ENCODE data around the gene CRB1. TPM values are rescaled to one million over a fixed set of nuclear protein-coding genes. Genes with fewer than 3 reads are reported as not detected.

The CRB1 gene
- total RNA-seq, 1 donor from 2014 or later = 27.5 TPM

DNA sequence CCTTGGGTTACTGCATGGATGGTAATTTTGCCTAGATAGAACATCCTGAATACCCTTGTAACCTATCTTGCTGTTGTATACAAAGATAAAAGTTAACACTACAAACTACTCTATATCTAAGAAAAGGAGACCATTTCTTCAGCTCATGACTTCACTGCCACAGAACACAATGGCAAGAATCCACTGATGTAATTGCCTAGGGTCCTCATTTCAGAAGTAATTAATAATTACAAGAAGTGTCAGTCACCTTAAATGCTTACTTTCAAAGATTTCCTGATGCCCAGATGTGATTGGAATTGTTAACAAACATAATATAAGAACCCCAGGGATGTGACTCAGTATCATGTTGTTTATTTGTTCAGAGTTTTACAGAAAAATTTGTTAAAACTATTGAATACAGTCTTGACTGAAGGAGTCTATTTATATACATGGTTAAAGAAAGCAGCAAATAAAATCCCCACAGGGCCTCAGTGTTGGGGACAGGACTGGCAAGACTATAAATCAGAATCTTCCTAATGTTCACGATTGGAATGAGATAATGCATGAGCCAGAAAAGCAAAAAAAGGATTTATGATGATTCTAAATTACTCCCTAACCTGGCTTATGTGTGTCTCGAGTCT is 83.9 kb downstream of the CRB1 start:
- DNase-seq = no peak

DNA sequence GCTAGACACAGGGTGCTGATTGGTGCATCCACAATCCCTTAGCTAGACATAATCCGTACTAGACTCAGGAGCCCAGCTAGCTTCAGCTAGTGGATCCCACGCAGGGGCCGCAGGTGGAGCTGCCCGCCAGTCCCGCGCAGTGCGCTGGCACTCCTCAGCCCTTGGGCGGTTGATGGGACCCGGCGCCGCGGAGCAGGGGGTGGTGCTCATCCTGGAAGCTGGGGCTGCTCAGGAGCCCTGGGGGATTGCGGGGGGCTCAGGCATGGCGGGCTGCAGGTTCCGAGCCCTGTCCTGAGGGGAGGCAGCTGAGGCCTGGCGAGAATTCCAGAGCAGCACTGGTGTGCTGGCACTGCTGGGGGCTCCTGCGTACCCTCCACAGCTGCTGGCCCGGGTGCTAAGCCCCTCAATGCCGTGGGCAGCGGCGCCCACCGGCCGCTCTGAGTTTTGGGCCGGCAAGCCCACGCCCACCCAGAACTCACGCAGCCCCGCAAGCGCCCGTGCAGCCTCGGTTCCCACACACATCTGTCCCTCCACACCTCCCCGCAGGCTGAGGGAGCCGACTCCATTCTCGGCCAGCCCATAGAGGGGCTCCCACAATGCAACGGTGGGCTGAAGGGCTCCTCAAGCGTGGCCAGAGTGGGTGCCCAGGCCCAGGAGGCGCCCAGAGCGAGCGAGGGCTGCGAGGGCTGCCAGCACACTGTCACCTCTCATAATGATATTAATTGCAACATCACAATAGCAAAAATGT is 87.4 kb downstream of the CRB1 start:
- DNase-seq = no peak

DNA sequence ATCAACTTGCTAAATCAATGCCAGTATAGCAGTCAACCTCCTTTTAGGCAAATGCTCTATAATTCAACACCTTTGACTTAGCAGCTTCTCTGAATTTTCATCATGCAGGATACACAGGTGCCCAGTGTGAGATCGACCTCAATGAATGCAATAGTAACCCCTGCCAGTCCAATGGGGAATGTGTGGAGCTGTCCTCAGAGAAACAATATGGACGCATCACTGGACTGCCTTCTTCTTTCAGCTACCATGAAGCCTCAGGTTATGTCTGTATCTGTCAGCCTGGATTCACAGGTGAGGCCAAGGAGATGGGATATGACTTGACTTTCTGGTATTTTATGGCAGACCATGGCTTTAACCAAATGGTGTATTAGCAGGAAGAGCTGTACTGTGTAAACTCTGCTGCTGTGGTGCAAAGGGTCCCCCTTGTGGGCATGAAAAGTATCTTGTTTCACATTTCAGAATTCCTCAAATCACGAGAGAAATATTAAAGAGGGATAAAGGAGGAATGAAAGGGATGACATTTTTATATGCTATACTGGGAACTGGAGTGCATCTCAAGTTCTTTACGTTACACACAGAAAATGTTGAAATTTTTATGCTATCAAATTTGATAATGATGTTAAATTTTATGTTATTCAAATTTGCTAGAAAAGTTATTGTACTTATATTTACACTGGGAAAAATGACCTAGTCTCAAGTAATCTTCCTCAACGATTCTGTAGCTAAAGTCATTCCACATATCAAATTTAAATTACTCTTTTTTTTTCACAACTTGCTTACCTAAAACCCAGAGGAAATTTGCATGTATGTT is 88.9 kb downstream of the CRB1 start:
- DNase-seq = no peak

DNA sequence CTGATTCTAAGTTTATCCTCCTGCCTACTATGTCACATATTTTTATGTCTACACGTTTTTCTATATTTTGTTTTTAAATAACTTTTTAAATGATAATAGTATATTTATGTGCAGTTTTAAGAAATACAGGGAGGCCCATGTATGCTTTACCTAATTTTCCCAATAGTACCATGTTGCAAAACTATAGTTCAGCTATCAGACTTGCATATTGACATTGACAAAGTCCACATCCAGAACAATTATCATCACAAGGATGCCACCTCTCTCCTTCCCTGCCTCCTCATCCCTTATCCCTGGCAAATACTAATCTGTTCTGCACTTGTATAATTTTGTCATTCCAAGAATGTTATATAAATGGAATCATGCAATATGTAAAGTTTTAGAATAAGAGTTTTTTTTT is 90.9 kb downstream of the CRB1 start:
- DNase-seq = no peak

DNA sequence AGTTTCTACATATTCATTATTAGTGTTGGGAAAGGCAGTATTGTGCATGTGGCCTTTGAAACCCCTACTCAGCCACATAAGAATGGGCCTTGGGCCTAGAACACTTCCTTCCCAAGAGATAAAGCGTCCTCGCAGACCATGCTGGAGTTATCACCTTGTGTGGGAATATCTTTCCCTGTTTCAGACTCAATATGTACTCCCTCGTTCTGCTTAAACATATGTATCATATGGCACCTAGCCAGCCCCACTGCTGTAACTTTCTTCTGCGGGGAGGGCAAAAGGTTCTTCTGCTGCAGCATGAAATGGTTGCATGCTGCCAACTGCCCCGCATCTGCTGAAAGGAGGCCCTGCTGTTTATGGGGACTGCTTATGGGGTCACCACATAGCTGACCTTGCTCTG is 92.0 kb downstream of the CRB1 start:
- no peak for DNase-seq

DNA sequence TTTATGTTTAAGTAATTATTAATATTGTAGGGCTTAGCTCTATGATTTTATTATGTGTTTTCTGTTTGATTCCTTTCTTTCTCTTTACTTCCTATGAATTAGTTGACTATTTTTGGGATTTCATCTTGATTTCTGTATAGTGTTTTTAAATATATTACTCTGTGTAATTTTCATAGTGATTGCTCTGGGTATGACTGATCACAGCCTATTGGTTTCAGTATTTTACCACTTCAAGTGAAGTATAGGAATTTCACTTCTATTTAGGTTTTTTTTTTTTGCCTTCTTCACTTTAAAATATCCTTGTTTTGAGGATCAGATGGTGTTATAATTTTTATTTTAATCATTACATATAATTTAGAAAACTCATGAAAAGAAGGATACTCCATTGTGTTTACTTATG is 94.8 kb downstream of the CRB1 start:
- DNase-seq = no peak

DNA sequence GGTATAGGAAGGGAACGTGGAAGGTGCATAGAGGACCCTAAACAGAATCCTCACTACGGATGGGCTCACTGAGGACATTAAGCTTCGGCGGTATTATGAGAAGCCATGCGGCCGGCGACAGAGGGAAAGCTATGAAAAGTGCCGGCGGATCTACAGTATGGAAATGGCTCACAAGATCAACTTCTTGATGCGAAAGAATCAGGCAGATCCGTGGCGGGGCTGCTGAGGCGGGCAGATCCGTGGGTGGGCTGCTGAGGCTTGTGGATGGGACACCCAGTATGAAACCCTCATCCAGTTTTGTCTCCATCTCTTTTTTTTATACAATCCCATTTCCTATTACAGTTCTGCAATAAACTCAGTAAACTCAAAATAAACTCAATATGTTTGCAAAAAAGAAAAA is 95.8 kb downstream of the CRB1 start:
- no peak for DNase-seq

- no peak for DNase-seq
Measured at GRCh38 chr1:197366996-197367395, 98.9 kb downstream of the CRB1 start.

GRCh38 chr1:197367627-197368026 is 99.6 kb downstream of the CRB1 start:
- no peak for DNase-seq

DNA sequence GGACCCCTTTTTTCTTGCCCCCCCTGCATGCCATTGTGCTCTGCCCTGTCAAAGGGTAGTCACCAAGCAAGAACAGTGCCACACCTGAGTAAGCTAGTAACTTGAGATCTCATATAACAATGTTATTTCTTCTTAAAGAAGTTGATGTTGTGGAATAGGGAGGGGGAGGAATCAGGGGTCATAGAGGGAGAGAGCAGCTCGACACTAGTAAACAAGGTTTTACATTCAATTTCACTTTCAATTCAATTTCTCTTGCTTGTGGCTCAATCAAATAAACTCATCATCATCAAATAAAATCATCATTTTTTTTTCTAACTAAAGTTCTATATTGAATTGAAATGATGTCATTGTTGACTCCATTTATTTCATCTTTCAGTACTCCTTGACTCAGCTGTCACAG is 106.4 kb downstream of the CRB1 start:
- no peak for DNase-seq

- DNase-seq = no peak
Measured at GRCh38 chr1:197384471-197384870, 116.4 kb downstream of the CRB1 start.

GRCh38 chr1:197388801-197389200 is 120.7 kb downstream of the CRB1 start:
- DNase-seq = no peak

DNA sequence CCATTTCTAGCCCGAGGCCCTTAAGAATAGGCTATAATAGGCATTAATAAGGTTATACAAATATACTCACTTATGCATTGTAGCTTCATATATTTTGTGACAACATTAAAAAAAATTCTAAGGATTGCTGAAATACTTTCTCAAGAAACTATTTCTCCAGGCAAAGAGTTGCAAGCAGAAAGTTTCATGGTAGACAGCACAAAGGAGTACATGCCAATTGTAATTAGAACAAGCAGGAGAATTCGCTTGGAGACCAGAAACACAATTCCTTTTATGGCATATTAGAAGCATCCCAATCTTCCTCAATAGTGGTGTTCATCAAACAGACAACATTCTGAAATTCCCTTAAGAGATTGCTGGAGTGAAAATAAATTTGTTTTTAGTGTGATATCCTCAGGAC is 122.8 kb downstream of the CRB1 start:
- DNase-seq = no peak

DNA sequence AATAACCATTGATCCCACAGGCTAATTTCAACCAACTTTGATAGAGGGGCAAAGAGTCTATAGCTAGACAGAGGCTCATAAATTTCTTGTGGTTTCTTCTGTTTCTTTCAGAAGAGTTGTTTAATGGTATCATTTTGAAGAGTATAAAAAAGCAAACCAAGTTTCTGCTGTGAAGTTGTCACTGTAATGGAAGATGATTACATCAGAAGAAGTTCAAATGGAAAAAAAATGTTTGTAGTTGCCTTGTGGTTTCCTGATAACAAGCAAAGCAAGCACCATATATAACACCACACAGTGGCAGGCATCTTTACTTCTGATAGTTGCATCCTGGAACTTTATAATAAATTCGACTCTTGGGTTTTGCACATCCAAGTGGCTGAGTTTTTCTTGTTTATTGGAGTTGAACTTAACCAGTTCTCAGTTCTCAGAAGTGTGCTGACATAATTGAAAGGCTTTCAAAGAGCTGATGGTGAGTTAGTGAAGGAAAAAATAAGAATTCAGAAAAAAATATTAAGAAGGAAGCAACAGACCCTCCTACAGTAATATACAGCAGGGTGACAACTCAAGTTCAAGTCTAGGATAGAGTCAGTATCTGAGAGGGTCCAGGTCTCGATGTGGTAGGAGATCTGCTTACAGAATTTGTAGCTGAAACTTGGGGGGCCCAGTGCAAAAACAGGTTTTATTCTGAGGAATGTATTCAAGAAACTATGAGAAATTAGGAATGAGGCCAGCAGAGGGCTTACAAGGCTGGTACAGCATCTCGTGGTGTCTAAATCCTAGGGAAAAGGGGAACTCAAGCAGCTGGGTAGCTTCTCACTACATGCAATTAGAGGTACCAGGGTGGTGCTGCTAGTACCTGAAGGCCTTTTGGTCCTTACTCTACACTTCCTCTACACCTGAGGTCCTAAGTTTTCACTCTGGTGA is 123.5 kb downstream of the CRB1 start:
- DNase-seq = no peak

GRCh38 chr1:197392541-197392940 is 124.5 kb downstream of the CRB1 start:
- DNase-seq = no peak

DNA sequence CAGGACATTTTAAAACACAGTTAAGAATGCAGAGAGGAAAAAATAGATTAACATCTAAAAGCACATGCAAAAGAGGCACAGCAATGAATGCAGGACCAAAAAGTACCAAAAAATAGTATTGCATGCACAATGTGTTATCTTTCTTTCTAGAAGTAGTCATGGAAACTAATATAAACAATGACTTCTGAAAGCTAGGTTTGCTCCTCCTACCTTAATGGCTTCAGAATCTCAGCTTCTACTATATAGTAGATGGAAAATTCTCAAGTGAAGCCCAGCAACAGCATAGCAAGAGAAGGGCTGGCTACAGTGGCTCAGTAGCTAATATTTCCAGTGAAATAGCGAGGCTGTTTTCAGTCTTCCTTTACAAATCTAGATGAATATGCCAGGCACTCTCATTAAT is 125.1 kb downstream of the CRB1 start:
- no peak for DNase-seq

DNA sequence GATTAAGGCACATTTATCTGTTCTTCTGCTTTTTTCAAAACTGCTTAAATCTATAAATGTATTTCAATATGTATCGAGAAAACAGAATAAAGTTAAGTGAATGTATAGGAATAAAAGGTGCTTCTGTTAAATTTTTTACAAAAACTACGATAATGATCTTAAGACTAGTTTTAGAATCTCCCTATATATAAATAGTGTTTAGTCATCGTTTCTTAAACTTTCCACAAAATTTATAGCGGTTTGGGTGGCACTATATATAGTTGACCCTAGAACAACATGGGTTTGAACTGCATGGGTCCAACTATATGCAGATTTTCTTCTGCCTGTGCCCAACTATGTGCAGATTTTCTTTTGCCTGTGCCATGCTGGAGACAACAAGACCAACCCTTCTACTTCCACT is 125.7 kb downstream of the CRB1 start:
- DNase-seq = no peak

GRCh38 chr1:197394831-197395608 is 127.0 kb downstream of the CRB1 start:
- DNase-seq = no peak

DNA sequence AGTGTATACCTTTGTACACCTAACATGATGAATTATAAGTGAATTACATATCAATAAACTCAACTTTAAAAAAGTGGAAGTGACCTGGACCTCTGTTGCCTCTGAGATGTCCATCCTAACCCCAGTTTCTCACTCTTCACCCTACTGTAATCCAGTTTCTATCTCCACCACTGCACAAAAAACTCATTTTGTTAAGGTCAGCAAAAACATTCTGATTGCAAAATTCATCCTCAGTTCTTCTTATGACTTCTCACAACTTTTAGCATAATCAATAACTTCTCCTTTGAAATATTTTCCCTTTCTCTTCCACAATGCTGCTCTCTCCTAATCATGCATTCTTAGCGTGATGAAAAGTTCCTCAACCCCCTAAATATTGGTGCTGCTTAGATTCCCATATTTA is 129.8 kb downstream of the CRB1 start:
- no peak for DNase-seq

DNA sequence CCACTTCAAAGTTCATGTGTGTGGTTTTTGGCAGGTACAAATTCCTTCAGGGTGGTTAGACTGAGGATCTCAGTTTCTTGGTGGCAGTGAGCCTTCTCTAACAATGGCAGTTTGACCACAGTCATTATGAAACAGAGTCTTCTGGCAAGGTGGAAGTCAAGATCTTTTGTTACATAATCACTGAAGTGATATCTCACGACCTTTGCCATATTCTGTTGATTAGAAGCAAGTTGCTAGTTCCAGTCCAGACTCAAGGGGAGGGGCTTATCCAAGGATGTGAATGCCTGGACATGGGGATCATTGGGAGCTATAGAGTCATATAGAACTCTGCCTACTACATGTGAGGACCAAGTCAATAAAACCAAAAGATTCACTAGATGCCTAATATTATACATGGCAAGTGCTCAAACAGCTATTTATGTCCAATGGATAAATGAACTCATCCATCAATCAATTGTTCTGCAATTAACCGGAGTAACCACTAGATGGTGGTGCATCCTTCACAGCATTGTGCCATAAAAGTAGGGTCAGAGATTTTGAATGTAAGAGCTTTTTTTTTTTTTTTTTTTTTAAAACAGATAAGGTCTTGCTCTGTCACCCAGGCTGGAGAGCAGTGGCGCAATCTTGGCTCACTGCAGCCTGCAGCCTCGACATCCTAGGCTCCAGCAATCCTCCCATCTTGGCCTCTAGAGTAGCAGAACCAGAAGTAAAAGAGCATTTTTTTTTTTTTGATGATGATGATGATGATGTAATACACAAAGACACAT is 131.9 kb downstream of the CRB1 start:
- no peak for DNase-seq

GRCh38 chr1:197400522-197400902 is 132.5 kb downstream of the CRB1 start:
- no peak for DNase-seq

Data from occipital lobe (tissue), 2 donors.